Astrocyte (in vitro differentiated cells and primary cell): ENCODE results near the gene PRKG1.

ENCODE experiments used
- CTCF ChIP-seq: IDR thresholded peaks from 2 replicates; pipeline ENCODE4 v1.5.1; 2011; ENCODE audit warnings: low read depth, mild to moderate bottlenecking, inconsistent platforms, low read length, moderate library complexity; ENCODE audit not compliant: insufficient read depth
- EZH2 ChIP-seq: IDR thresholded peaks from 2 replicates; pipeline ENCODE4 v1.6.1; 2012; ENCODE audit warnings: mild to moderate bottlenecking, low read length, inconsistent platforms; ENCODE audit not compliant: insufficient read depth

GRCh38 chr10:51786684-51787035 lies 712.4 kb downstream of the PRKG1 start:
- TF ChIP-seq CTCF (no peak), EZH2 (no peak)
